Progenitor cell of endocrine pancreas (in vitro differentiated cells): ENCODE measurements around the gene SCNN1G. TPM values are rescaled to one million over a fixed set of nuclear protein-coding genes. Genes with fewer than 3 reads are reported as not detected.

Experiments
- DNase-seq: peaks from one replicate; pipeline ENCODE4 v3.0.0; 2021; ENCODE audit warnings: low spot score; ENCODE audit not compliant: unreplicated experiment
- H3K27ac Mint-ChIP-seq: 2 replicates; pipeline ENCODE4 v1.8.0; 2021; ENCODE audit warnings: mild to moderate bottlenecking, moderate library complexity, mixed read lengths
- H3K27me3 Mint-ChIP-seq: 2 replicates; pipeline ENCODE4 v1.8.0; 2021; ENCODE audit warnings: mixed read lengths
- H3K36me3 Mint-ChIP-seq: 2 replicates; pipeline ENCODE4 v1.8.0; 2022; ENCODE audit warnings: mixed read lengths; ENCODE audit not compliant: insufficient read depth
- H3K4me1 Mint-ChIP-seq: 2 replicates; pipeline ENCODE4 v1.8.0; 2021; ENCODE audit warnings: low read depth, mixed read lengths
- H3K4me3 Mint-ChIP-seq: 2 replicates; pipeline ENCODE4 v1.8.0; 2021; ENCODE audit warnings: low read depth, mild to moderate bottlenecking, moderate library complexity, mixed read lengths
- H3K9me3 Mint-ChIP-seq: 2 replicates; pipeline ENCODE4 v1.8.0; 2021; ENCODE audit warnings: low read depth, mixed read lengths
- CTCF ChIP-seq: fragments of 200-600 bp; sonication (generic); IDR thresholded peaks from one replicate; pipeline ENCODE4 v1.5.0; 2021; ENCODE audit warnings: antibody characterized with exemption, mild to moderate bottlenecking; ENCODE audit not compliant: unreplicated experiment
- total RNA-seq: library from RNA; stranded (reverse); gene quantifications from 2 replicates; pipeline ENCODE4 v1.2.1, GENCODE V29; 2021

Gene SCNN1G
- total RNA-seq, 1 donor from 2014 or later, result 1.2 TPM

GRCh38 chr16:23202166-23202565 lies 19.6 kb downstream of the SCNN1G start:
- TF ChIP-seq CTCF, result no peak
- H3K4me3 Mint-ChIP-seq, result no peak overlapping the region
- no peaks in the 10 kb centered on the region for H3K9me3 Mint-ChIP-seq
- peaks cover 10% of the 10 kb centered on the region for H3K4me1 Mint-ChIP-seq
- H3K27ac Mint-ChIP-seq, result no peak overlapping the region
- DNase-seq, result no peak
- peaks cover 33% of the 10 kb centered on the region for H3K27me3 Mint-ChIP-seq
- no peaks in the 10 kb centered on the region for H3K36me3 Mint-ChIP-seq

GRCh38 chr16:23206986-23207385 lies 24.4 kb downstream of the SCNN1G start:
- Mint-ChIP-seq H3K9me3 (no peaks in the 10 kb centered on the region), H3K27ac (no peak overlapping the region), H3K4me3 (no peak overlapping the region), H3K4me1 (peaks cover 9% of the 10 kb centered on the region), H3K36me3 (no peaks in the 10 kb centered on the region), H3K27me3 (peaks cover 54% of the 10 kb centered on the region)
- DNase-seq, result no peak
- no peak for TF ChIP-seq CTCF

GRCh38 chr16:23207485-23207884 lies 24.9 kb downstream of the SCNN1G start:
- no peaks in the 10 kb centered on the region for H3K9me3 Mint-ChIP-seq
- H3K27ac Mint-ChIP-seq, result no peak overlapping the region
- no peak overlapping the region for H3K4me3 Mint-ChIP-seq
- H3K36me3 Mint-ChIP-seq, result no peaks in the 10 kb centered on the region
- TF ChIP-seq CTCF, result no peak
- no peak for DNase-seq
- peaks cover 52% of the 10 kb centered on the region for H3K27me3 Mint-ChIP-seq
- peaks cover 9% of the 10 kb centered on the region for H3K4me1 Mint-ChIP-seq

GRCh38 chr16:23209606-23210005 lies 27.1 kb downstream of the SCNN1G start:
- peaks cover 54% of the 10 kb centered on the region for H3K27me3 Mint-ChIP-seq
- no peak for DNase-seq
- H3K4me3 Mint-ChIP-seq, result no peak overlapping the region
- TF ChIP-seq CTCF, result no peak
- H3K4me1 Mint-ChIP-seq, result peaks cover 9% of the 10 kb centered on the region
- no peaks in the 10 kb centered on the region for H3K36me3 Mint-ChIP-seq
- no peak overlapping the region for H3K27ac Mint-ChIP-seq
- no peaks in the 10 kb centered on the region for H3K9me3 Mint-ChIP-seq

- no peak for TF ChIP-seq CTCF
- H3K36me3 Mint-ChIP-seq, result no peaks in the 10 kb centered on the region
These were observed 31.3 kb downstream of the SCNN1G start for GRCh38 chr16:23213831-23214230.

More at GRCh38 chr16:23213831-23214230, 31.3 kb downstream of the SCNN1G start:
- Mint-ChIP-seq H3K4me1 (no peaks in the 10 kb centered on the region), H3K27ac (no peak overlapping the region), H3K27me3 (peaks cover 41% of the 10 kb centered on the region), H3K4me3 (no peak overlapping the region), H3K9me3 (no peaks in the 10 kb centered on the region)
- no peak for DNase-seq
